A549 (cell line): ENCODE results near the gene ITGA8.

Source experiments
- CEBPB ChIP-seq, 2 experiments: fragments of >200 bp in 1 of 2; sonication (Bioruptor Twin) in 1 of 2; formaldehyde crosslinking in 1 of 2; IDR thresholded peaks; 2 replicates each; pipeline ENCODE4 v1.6.1; 2012 to 2016
- CHD2 ChIP-seq: fragments of 150-350 bp; IDR thresholded peaks from 2 replicates; pipeline ENCODE4 v1.6.1; 2014; ENCODE audit warnings: low read length; ENCODE audit not compliant: partially characterized antibody
- CTCF ChIP-seq: fragments of >200 bp; sonication (Bioruptor Twin); formaldehyde crosslinking; IDR thresholded peaks from 3 replicates; pipeline ENCODE4 v1.5.1; 2016
- EP300 ChIP-seq, 2 experiments: fragments of >200 bp; sonication (Bioruptor Twin); formaldehyde crosslinking; IDR thresholded peaks; 2 replicates in 1 of 2; 3 replicates in 1 of 2; pipeline ENCODE4 v1.6.1; 2016 to 2017
- HOXA7 ChIP-seq: fragments of 250-450 bp; sonication (Bioruptor Pico); IDR thresholded peaks from 2 replicates; pipeline ENCODE4 v1.5.0; 2020; ENCODE audit warnings: mild to moderate bottlenecking, moderate library complexity
- JUNB ChIP-seq: fragments of >200 bp; sonication (Bioruptor Twin); formaldehyde crosslinking; IDR thresholded peaks from 2 replicates; pipeline ENCODE4 v1.6.1; 2016
- MAFK ChIP-seq: fragments of 450-650 bp; IDR thresholded peaks from 2 replicates; pipeline ENCODE4 v1.6.1; 2014; ENCODE audit not compliant: partially characterized antibody
- POLR2A ChIP-seq: IDR thresholded peaks from 2 replicates; pipeline ENCODE4 v1.6.1; 2012; ENCODE audit warnings: mild to moderate bottlenecking, low read length
- RFX5 ChIP-seq: fragments of 450-650 bp; IDR thresholded peaks from 2 replicates; pipeline ENCODE4 v1.7.1; 2014; ENCODE audit warnings: antibody characterized with exemption, mild to moderate bottlenecking, moderate library complexity
- SMC3 ChIP-seq: fragments of >200 bp; sonication (Bioruptor Twin); formaldehyde crosslinking; IDR thresholded peaks from 3 replicates; pipeline ENCODE4 v1.6.1; 2018; ENCODE audit warnings: inconsistent platforms
- TP53 ChIP-seq: fragments of 250-450 bp; sonication (Bioruptor Pico); IDR thresholded peaks from 2 replicates; pipeline ENCODE4 v1.5.0; 2021; ENCODE audit warnings: mild to moderate bottlenecking, moderate library complexity
- USF2 ChIP-seq: fragments of 450-650 bp; IDR thresholded peaks from 2 replicates; pipeline ENCODE4 v1.6.1; 2014; ENCODE audit warnings: antibody characterized with exemption

DNA sequence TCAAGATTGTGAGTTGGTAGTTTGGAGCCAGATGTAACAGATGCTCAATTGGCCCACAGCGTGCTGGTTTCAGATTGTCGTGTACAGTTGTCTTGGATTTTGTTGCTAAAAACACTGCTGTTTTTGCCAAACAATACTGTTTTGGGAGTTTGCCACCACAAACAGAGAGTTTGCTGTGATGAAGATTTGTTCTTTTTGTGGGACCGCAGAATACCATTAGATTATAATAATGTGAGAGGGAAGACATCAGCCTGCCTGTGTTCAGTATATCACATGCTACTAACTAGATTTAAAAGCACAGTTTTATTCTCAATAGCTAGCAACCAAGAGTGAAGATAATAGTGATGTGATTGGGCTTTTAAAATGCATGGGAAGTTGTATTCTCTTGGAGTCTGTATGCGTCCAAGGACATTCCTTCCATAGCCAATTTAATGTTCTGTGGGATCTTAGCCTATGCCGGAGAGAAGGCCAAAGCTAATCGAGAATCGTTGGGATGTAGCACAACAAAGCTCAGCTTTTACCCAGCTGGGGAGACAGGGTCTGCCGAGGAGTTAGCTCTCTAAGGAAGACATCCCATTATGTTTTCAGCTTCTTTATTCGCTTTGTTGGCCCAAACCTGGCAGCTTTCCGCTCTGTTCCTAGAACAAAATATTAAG, 18.7 kb upstream of the ITGA8 start:
- TF ChIP-seq CTCF (no peak), JUNB (no peak), POLR2A (no peak), USF2 (no peak), CEBPB (IDR thresholded peaks at IDR 0.05) (no peak), CHD2 (no peak), RFX5 (no peak), EP300 (IDR thresholded peaks at IDR 0.05) (no peak), TP53 (CRISPR knock-in tag) (no peak), HOXA7 (CRISPR knock-in tag) (no peak), MAFK (no peak), SMC3 (no peak)
